HG03342 (cell line): Measurements from ENCODE around the gene ESPL1.

Experiments
- ATAC-seq: cut with Tn5 transposase; IDR thresholded peaks from one replicate; pipeline ENCODE4 v1.9.1; 2021; ENCODE audit warnings: mild to moderate bottlenecking, moderate library complexity; ENCODE audit not compliant: unreplicated experiment

The ESPL1 gene

DNA sequence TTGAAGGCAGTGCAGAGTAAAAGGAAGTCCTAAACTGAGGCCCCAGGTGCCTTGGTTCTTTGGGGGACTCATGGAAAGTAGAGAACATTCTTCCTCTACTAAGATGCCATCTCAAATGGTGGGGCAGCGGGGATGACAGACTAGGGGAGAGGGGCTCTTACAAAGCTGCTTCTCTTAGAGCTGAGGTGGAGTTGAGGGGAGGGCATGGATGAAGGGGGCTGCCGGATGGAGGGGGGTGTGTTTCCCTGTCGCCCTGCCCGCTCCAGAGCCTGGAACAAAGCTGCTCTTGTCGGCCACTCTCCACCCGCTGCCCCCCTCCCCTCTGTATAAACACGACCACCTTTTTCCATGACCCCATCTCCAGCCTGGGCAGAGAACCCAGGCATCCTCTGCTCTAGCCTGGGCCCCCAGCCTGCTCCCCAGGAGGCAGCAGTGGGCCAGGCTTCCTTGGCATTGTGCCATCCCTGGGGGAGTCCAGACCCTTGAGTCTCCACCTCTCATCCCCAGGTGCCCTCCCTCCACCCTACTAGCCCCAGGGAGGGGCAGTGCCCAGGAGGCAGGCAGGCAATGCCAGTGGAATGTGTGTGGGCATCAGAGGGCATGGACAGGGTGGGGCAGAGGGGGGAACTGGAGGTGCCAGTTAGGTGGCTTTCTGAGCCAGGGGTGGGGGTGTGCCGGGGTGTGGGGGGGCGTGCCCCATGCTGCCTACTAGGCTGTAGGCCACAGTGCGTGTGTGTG lies 37.8 kb upstream of the ESPL1 start:
- ATAC-seq = no peak

DNA sequence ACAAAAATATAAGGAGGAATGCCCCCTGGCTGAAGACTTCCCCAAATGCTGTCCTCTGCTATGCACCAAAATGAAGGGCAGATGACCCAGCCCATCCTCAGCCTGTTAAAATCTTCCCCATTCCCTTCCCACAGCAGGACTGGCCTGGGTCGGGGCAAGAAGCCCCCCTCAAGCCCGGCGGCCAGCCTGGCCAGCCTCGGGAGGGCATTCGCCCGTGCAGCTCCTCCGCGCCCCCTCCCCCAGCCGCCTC lies 36.5 kb upstream of the ESPL1 start:
- ATAC-seq = no peak

DNA sequence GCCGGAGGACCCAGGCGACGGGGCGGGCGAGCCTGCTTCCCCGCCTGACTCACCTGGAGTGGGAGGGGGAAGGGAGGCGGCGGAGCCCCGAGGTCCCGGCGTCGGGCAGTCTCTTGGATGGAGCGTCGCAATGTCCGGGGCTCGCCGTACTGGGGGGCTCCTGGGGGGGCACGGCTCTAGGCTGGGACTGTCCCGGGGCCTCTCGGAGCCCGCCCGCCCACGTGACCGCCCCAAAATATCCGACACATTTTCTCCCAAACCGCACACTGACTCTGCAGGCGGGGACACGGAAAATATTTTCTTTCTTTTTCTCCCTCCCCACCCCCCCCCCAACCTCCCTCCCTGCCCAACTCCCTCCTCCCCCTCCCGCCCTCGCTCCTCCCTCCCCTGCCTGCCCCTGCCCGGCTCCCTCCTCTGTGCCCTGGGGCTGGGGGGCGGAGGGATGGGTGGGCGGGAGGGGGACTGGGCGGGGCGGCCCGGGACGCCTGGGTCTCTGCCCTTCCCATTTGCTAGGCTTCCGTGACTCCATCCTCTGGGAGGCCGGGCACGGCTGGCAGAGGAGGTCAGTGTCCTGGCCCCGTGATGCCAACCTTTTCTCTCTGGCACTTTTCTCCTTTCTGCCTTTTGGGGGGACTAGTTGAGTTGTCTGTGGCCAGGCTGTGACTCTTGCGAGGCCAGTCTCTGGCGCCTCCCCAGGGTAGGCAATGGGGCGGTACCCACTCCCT lies 36.0 kb upstream of the ESPL1 start, which contains the start of gene RARG:
Gene RARG (minus strand): TSS at position 289 of the 725 bp plus-strand sequence. CDS start 4,664 bp downstream, outside the sequence.
- no peak for ATAC-seq

DNA sequence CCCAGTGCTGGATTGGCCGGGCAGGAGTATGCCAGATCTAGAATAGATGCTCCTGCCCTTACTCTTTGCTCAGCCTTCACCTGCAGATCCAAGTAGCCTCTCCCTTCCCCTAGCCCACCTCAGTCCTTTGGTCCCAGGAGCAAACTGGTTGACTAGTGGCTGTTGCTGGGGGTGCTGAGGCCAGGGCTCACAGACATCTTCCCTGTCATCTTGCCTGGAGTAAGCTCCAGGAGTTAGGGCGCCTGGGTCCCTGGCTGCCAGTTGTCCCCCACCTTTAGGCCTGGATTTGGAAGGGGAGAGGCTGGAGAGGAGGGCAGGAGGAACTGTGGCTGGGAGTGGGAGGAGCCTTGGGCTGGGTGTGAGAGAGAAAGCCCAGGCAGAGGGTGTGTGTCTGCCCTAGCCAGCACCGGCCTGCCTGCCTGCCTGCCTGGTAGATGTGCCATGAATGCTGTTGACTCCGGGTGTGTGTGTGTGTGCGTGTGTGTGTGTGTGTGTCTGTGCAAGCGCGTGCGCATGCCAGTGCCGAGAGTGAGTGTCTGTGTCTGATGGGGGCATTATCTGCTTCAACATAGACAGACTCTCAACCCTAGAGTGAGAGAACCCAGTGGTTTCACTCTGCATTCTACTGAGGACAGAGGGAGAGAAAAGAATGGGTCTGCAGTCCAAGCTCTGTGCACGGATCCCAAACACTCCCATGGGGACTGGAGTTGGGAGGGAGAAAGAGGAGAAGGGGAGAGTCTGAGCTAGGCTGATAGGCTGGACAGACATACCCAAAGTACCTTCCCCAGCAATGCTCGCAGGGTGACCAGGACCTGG lies 35.2 kb upstream of the ESPL1 start:
- ATAC-seq = no peak

DNA sequence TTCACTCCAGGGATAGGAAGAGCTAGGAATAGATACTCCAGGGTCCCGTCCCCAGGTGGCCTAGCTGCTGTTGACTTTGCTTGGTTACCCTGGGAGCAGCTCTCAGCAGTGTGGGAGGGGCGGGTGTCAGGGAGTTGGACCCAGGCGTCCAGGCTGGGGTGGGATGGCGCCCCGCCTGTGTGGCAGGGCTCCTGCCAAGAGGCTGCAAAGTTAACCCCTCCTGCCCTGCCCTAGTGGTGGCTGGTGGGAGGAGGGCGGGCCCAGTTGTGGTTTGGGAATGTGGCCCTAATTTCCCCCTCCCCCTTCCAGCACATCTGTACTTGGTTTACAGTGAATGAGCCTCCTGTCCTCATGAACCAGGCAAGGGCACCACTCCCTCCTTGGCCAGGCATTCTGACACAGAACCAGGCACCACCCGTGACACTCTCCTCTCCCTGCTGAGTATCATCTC lies 34.4 kb upstream of the ESPL1 start:
- no peak for ATAC-seq

DNA sequence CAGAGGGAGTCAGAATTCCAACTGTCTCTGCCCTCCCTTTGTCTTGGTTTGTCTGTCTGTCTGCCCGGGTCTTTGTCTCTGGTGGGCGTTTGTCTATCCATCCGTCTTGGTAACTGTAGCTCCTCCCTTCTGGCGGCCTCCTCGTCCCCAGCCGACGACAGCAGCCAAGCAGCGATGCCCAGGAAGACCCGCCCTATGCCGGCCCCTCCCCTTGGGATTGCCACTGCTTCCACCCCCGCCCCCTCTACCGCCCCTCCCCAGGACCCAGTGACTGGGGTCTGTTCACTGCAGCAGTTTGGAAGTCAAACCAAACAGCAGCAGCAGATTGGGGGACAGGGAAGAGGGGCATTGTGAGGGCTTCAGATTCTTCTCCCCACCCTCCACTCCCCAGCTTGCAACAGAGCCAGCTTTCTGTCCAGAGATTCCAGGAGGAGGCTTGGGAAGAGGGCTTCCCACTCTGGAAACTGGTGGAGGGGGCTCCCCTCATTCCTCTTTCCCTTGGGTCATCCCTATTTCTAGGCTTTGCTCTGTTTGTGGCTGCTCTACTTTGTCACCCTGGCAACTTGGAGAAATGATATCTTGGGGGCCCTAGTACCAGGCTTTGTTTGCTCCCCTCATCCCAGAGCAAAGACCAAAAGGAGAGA lies 33.7 kb upstream of the ESPL1 start:
- no peak for ATAC-seq

DNA sequence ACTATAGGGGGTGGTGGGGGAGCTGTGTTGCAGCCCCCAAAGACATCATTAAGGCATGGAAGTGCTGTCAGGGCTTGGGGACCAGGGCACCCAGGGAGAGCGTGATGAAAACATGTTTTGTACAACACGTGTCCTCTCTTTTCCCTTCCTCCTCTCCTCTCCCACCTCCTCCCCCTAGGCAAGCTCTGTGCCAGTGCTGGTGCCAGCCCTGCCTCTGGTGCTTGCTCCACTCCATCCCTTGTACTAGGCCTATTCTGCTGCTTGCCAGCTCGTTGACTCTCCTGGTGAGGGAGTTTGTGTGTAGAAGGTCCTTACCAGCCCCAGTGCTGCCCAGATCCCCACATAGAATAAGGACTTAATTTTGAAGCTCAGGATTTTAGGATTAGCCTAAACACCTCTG lies 32.9 kb upstream of the ESPL1 start:
- ATAC-seq = no peak

DNA sequence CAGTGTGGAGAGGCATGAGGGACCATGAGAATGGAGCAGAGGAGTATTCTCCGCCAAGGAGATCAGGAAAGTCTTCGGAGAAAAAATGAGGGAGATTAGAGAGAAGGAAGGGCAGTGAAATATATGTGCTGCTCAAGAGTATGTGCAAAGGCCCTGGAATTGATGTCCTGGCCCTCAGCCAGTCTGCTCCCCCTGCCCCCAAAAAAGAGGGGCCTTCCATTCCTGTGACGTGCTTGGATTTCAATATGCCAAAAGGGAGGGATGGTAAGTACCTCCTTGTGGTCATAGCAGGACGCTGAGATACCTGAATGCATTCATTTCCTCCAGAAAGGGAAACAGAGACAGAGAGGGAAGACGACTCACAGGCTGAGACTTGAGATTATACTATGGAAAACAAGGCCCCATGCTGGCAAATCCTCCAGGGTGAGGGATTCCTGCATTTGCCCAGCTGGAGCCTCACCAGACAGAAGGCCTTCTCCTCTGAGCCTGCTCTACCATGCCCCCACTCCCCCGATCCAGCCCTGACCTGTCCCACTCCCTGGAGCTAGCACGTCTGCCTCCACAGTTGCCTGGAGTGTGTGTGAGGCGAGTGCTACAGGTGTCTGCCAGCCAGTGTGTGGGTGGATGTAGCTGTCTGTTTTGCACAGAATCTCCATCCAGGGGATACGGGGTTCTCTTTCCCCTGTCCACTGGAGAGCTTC lies 32.2 kb upstream of the ESPL1 start:
- ATAC-seq = no peak

DNA sequence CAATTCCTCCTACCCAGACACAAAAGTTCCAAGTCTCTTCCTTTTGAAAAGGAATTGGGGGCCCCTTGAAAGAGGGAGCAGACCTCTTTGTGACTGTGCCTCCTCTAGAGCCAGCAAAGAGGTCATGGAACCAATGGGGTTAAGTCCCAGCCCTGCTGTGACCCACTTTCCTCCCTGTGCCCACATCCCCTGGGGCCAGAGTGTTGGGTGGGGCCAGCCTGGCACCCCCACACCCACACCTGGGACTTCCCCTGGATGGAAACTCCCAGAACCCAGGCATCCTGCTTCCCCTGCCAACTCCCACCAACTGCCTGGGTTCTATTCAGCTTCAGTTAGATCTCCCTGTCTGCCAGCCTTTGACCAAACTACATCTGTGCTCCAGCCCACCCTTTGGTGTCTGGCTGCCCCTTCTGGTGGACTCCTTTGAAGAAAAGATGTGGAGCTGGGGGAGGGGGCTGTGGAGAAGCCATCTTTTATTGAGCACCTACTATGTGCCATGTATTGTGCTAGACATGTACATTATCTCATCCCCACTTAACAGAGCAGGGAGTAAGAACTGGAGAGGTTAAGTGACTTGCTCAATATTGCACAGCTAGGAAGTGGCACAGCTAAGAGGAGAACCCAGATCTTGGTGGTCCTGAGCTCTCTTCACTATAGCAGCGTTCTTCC lies 31.5 kb upstream of the ESPL1 start:
- ATAC-seq = no peak

DNA sequence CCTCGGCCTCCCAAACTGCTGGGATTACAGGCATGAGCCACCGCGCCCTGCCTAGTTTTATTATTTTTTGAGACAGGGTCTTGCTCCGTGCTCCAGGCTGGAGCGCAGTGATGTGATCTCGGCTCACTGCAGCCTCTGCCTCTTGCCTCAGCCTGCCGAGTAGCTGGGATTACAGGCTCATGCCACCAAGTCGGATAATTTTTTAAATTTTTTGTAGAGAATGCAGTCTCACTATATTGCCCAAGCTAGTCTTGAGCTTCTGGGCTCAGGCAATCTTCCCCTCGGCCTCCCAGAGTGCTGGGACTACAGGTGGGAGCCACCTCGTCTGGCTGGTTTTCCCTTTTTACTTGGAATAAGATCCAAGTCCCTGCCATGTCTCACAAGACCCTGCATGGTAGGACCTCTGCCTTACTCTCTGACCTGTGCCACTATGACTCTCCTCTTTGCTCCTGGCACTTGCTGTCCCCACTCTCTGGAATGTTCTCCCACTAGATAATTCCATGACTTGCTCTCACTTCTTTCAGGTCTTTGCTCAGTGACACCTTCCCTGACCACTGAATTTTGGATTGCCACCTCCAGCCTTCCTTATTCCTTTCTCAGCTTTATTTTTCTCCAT lies 28.3 kb upstream of the ESPL1 start:
- no peak for ATAC-seq

DNA sequence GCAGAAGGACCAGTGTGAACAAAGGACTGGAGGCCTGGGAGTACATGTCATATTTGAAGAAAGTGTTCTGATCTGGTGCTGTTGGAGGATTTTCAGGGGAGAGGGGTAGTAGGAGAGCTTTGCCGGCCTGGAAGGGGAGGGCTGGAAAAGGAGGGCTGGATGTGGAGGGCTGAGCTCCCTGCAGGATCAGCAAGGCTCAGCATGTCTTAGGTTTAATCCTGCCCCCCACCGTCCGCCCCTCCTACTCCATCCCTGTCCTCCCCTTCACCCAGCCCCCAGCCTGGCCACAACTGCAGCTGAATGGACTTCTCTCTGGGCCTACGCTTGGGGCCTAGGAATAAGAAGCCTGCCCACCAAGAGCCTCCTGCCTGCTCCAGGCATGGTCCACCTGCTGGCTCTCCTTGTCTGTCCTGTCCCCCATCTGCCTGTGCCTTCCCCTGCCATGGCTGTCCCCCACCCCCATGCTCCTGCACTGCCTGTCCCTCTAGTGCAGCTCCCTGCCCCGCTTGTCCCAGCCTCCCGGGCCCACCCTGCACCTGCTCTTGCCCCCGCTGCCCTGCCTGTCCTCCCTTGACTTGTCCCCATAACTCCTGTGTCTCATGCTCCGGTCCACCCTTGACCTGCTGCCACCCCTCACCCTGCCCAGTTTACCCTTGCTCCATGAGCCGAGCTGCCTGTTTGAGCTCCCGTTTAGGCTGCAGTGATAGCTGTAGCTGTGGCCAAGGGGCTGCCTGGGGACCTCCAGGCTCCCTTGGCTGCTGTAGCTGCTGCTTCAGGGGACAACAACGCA lies 26.3 kb upstream of the ESPL1 start:
- no peak for ATAC-seq

DNA sequence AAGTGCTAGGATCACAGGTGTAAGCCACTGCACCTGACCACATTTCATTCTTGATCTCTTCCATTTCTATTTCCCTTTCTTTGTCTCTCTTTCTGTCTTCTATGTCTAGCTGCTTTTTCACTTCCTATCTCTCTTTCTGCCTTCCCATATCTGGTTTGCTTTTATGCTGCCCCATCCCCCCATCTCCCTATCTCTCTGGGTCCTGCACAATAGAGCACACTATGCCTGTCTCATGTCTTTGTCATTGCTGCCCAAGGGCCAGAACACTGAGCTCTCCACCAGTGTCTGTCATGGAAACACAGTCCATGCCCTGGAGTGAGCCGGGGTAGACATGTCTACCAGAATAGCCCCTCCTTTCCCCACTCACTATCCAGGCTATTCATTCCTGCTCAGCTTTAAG lies 23.8 kb upstream of the ESPL1 start:
- no peak for ATAC-seq

DNA sequence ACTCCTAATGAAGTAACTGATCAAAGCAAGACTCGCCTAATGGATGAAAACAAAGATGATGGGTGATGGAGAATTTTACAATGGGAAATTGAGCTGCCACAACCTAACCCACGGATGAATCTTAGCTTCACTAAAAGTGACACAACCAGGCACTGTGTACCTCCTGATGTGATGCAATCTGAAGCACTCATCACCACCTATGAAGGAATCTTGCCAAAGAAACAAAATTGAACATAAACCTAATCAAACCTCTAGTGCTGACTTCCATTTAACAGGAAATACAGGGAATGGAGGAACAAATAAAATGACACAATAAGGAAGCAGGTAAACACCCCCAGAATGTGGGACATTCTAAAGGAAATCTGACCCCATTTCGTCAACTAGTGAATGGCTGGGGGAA lies 22.8 kb upstream of the ESPL1 start:
- ATAC-seq = no peak

DNA sequence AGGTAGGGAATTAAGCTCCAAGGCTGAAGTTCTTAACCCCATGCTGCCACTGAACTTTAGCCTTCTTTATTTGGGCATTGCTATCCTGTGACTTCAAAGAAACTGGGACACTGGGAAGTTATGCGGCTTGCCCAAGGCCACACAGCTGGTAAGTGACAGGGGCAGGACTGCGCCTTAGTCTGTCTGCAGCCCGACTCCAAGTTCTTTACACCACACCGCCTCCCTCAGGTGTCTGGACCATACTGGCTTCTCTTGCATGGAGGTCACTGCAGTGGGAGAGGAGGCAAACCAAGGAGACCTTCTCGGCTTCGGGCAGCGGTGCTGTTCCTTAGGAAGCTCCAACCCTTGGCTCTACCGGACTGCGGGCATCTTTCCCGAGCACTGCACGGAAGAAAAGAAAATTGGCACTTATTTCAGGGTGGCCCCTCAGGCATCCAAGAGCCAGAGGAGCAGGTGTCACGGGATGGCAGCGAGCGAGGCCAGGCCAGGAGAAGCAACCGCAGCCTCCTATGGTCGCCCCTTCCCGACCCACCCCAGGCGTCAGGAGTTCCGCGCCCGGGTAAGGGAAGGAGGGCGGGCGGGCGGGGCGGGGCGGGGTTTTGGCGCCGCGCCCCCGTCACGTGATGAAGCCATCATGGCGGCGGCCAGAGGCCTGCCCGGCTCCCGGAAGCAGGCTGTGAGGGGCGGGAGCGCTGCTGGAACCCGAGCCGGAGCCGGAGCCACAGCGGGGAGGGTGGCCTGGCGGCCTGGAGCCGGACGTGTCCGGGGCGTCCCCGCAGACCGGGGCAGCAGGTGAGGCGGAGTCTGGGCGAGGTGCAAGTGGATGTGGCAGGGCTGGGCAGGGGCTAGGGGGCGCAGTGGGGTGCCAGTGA lies 16.4 kb upstream of the ESPL1 start:
- ATAC-seq = peak; percentile 76

DNA sequence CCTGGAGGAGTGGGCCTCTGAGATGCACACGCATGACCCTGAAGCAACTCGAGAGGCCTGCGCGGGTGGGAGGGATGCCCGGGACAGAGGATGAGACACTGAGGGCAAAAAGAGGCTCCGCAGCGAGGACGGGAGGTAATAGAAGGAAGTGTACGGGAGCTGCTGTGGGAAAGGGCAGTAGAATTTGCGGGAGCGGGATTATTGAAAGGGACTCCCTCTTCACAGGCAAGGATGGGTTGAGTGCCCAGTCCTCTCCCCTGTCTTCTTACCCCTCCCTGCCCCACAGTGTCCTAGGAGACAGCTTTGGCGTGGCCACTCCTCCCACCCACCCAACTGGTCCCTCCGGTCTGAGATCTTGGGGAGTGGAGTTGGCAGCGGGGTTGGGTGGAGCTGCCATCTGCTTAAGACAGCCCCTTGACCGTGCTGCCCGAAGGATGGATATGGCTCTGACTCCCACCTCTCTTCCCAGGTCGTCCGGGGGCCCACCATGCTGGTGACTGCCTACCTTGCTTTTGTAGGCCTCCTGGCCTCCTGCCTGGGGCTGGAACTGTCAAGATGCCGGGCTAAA lies 15.7 kb upstream of the ESPL1 start:
- no peak for ATAC-seq

DNA sequence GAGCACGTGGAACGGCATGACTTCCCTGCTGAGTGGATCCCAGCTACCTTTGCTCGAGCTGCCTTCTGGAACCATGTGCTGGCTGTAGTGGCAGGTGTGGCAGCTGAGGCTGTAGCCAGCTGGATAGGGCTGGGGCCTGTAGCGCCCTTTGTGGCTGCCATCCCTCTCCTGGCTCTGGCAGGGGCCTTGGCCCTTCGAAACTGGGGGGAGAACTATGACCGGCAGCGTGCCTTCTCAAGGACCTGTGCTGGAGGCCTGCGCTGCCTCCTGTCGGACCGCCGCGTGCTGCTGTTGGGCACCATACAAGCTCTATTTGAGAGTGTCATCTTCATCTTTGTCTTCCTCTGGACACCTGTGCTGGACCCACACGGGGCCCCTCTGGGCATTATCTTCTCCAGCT lies 14.8 kb upstream of the ESPL1 start:
- no peak for ATAC-seq

DNA sequence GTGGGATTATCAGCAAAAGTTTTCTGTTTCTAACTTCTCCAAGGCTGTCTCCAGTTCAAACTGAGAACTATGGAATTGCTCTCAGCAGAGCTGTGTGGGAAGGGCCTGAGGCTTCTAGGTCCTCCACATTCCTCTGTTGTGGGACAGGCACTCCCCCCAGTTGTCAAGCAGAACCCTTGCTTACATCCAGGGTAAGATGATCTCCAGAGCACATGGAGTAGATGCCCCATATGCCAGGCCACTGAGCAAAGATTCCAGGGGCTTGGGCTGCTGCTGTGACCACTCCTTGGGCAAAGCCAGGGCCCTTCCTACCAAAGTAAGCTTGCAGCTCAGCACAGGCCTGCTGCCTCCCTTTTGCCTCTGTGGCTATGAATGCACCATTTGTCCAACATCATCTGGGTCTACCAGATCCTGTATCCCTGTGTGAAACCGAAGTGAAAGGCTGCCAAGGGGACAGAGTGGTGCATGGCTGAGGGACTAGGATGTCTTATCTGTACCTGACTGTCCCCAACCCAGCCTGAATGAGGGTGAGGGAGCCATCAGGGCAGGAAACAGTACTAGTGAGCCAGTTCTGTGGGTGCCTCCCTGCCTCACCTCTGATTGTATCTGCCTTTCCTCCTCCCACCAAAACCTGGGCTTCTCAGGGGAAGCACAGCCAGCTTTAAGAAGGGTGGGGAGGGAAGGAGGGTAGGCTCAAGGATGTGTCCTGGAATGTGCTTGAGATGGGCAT lies 13.1 kb upstream of the ESPL1 start:
- ATAC-seq = no peak
